HG02798 (cell line): ENCODE measurements around the gene HACE1.
"Not testable (repeated sequence)": the region's sequence is repeated elsewhere in the genome, so short reads cannot be mapped to it uniquely, and the experiment has no call there.

Experiments used
- ATAC-seq: cut with Tn5 transposase; IDR thresholded peaks from one replicate; pipeline ENCODE4 v1.9.1; 2021; ENCODE audit warnings: mild to moderate bottlenecking; ENCODE audit not compliant: unreplicated experiment, poor library complexity

HACE1 gene

DNA sequence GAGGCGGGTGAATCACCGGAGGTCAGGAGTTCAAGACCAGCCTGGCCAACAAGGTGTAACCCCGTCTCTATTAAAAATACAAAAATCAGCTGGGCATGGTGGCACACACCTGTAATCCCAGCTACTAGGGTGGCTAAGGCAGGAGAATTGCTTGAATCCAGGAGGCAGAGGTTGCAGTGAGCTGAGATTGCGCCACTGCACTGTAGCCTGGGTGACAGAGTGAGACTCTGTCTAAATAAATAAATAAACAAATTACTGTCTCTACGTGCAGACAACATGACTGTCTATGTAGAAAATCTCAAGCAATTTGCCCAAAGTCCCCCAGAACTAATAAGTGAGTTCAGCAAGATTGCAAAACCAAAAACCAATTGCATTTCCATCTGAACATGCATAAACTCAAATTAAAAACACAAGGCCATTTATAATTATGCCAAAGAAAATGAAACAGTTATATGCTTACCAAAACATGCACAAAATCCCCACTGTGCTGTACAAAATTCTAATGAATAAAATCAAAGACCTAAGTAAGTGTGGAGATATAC lies 23.2 kb downstream of the HACE1 start:
- not testable (repeated sequence) for ATAC-seq

DNA sequence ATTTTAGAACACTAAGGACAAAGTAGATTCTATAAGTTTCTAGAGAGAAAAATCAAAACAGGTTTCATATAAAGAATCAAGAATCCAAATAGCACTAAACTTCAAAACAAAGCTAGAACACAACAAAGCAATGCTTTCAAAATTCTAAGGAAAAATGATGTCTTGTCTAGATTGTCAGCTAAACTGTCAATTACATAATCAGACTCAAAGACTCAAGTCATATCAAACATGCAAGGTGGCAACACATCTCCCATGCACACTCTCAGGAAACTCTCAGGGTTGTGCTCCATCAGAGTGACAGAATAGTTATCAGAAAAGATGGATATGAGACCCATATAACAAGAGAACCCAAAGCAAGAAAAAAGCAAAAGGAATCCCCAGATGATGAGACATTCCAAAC lies 23.9 kb downstream of the HACE1 start:
- ATAC-seq: no peak

DNA sequence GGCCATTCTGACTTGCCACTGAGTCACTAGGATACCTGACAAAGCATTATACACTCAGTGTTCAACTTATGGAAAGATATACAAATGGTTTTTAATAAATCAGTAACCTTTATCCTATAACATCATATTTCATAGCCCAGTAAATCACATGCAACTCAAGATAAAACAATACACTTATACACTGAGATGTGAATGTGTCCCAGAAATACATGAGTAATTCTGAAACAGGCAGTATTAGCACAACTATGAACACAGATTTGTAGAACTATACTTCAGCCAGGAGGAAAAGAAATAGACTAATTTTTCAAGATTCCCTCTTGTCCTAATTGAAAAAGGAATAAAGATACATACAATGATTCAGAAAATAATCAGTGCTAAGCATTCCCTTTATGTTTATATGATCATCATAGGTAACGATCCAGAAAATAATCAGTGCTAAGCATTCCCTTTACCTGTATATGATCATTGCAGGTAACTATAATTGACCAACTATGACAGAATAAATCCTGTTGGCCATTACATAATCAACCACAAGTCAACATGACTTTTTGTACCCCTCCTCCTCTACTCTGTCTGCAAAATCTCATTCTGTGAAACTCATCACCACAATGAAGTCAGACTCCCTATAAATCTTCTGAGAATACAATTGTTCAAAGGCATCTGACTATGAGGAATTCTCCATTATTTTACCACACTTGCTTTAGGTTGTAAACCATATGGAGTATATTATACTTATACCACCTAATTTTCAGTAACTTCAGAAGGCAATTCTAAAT lies 30.3 kb downstream of the HACE1 start:
- no peak for ATAC-seq

DNA sequence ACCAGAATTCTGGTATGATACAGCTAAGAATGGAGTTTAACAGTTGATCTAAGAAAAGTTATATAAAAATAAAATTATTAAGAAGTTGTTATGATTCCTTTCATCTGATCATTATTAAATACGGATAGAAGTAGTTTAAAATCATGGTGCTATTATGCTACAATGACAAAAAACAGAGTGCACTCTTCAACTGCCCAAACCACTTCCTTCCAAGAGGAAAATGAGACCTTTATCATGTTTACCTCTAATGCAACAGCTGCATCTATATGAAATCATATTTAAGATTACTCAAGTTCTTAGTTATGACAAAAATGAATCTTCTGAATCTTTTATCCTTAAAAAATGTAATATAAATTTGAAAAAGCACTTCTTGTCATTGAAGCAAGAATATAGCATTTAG lies 31.2 kb downstream of the HACE1 start:
- ATAC-seq: no peak

DNA sequence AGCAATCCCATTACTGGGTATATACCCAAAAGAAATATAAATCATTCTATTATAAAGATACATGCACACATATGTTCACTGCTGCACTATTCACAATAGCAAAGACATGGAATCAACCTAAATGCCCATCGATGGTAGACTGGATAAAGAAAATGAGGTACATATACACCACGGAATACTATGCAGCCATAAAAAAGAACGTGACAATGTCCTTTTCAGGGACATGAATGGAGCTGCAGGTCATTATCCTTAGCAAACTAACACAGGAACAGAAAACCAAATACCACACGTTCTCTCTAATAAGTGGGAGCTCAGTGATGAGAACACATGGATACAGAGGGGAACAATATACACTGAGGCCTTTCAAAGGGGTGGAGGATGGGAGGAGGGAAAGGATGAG lies 38.9 kb downstream of the HACE1 start:
- ATAC-seq: not testable (repeated sequence)

DNA sequence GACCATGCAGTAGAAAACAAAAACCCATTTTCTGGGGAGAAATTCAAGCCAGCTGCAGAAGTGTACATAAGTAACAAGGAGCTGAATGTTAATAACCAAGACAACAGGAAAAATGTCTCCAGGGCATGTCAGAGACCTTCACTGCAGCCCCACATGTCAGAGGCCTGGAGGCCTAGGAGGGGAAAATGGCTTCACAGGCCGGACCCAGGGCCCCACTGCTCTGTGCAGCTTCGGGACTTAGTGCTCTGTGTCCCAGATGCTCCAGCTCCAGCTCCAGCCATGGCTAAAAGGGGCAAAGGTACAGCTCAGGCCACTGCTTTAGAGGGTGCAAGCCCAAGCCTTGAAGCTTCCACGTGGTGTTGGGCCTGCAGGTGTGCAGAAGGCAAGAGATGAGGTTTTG lies 43.6 kb downstream of the HACE1 start:
- no peak for ATAC-seq

DNA sequence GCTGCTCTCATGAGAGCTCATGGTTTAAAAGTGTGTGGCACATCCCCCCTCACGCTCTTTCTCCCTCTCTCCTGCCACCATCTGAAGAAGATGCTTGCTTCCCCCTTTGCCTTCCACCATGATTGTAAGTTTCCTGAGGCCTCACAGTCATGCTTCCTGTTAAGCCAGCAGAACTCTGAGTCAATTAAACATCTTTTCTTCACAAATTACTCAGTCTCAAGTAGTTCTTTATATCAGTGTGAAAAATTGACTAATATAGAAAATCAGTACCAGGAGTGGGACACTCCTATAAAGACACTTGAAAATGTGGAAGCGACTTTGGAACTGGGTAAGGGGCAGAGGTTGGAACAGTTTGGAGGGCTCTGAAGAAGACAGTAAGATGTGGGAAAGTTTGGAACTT lies 45.0 kb downstream of the HACE1 start:
- ATAC-seq: no peak

DNA sequence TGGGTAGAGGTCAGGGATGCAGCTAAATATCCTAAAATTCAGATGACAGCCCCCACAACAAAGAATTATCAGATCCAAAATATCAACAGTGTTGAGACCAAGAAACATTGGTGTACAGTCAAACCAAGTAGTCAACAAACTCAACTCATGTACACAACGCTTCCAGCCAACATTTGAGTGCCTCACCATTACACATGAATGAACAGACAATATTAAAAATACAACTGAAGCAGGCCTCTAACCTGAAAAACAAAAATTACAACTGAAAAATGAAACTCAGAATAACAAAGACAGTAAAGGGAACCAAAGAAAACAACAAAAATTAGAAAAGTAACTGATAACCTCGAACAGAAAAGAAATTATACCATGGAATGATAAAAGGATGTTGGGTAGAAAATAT lies 46.2 kb downstream of the HACE1 start:
- peak; percentile 48 for ATAC-seq

DNA sequence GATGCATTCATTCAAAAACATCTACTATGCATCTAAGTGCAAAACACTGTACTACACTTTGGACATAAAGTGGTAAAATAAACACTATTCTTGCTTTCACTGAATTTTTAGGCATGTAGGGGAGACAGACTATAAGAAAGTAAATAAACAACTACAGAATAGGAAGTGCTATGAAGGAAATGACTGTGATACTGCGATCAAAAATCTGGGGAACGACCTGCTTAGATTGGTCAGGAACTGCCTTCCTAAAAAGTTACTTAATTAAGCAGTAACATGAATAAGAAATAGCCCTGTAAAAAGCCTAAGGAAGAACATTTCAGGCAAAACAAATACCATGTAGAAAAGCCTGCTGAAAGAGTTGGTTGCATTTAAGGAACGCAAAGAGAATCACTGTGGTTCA lies 50.6 kb downstream of the HACE1 start:
- no peak for ATAC-seq

DNA sequence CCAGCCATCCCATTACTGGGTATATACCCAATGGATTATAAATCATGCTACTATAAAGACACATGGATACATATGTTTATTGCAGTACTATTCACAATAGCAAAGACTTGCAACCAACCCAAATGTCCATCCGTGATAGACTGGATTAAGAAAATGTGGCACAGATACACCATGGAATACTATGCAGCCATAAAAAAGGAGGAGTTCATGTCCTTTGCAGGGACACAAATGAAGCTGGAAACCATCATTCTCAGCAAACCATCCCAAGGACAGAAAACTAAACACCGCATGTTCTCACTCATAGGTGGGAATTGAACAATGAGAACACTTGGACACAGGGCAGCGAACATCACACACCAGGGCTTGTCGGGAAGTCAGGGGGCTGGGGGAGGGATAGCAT lies 54.4 kb downstream of the HACE1 start:
- not testable (repeated sequence) for ATAC-seq

DNA sequence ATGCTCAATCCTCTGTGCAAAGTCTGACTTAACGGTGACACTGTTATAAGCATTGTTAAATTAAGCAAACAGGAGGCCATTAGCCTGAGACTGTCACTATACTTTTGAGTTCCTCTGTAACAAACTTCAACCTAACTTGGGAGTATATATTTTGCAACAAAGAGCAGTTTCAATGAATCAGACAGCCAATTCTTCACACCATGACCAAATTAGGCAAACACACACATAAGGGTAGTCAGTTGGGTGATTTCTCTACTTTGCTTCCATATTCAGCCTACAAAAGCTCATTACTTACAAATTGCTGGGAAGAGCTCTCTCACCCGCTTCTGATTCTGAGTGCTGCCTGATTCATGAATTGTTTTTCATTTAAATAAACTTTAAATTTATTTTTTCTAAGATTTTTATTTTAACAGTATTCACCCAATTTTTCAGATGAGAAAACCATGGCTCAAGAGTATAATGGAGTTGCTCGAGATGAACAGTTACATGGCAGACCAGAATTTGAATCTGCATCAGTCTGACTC lies 60.5 kb downstream of the HACE1 start:
- ATAC-seq: no peak

DNA sequence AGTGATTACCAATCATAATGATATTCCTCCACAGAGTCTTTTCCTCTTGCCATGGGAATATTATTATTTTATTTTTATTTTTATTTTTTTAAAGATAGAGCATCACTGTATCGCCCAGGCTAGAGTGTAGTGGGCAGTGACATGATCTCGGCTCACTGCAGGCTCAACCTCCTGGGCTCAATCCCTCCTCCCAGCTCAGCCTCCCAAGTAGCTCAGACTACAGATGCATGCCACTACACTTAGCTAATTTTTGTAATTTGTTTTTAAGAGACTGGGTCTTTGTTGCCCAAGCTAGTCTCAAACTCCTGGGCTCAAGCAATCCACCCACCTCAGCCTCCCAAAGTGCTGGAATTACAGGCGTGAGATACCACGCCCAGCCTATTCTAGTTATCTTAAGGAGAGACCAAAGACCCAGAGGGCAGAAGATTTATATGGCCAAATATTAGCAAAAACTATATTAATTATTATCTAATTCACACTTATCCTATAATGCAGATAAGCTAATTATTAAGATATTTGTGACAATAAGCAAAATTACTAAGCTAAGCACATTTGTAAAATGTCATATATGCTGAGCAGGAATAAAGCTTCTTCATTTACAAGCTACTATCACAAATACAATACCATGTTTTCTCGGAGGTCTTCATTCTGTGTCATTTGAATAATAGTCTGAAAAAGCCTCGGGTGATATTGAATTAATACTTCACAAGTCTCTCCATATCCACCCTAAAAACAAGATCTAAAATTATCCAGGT lies 63.5 kb downstream of the HACE1 start:
- no peak for ATAC-seq

DNA sequence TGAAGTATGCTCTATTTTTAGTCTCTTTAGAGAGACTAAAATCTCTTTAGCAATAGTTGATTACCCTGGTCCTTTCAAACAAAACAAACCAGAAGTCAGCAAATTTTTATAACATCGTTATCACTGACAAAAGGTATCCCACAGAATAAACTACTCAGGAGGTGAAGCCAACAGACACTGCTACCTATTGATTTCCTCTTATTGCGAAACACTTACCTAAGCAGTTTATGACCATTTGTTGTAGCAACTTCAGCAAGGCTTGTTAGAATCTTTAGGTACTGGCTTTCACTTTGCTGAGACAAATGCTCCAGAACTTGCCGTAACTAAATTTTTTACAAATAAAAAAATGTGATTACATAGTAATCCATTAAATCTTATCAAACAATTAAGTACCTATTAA lies 64.4 kb downstream of the HACE1 start:
- ATAC-seq: no peak

DNA sequence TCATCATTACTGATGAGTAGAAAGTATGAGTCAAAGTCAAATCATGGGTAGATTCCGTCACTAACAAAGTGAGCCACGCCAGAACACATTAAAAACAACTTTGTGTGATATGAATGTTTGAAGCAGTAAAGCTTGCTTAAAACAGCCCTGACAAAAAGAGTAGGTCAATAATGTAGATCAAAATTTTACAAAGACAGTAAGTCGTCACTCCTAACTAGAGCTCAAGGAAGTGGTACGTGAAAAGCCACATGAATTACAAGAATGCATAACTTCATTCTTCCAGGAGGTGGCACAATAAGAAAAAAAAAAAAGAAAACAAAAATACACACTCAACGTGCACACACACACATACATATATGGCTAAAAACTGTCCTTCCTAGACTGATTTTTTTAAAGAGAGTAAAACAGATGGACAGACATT lies 69.9 kb downstream of the HACE1 start:
- ATAC-seq: peak; percentile 90

DNA sequence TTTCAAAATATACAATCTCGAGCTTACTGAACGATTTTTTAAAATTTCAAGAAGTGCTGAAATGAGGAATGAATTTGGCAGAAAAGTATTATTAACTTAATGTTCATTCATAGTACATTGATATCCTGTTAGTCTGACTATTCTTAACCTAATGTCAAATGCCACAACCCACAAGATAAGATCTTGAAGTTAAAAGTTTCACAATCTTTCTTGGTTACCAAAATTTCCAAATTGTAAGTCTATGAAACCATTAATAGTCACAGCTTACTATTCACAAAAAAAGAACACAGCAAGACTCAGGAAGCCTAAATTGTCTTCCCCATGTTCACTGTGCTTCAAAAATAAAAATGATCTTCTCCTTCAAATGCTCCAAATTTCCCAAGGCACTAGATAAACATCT lies 71.3 kb downstream of the HACE1 start:
- no peak for ATAC-seq

DNA sequence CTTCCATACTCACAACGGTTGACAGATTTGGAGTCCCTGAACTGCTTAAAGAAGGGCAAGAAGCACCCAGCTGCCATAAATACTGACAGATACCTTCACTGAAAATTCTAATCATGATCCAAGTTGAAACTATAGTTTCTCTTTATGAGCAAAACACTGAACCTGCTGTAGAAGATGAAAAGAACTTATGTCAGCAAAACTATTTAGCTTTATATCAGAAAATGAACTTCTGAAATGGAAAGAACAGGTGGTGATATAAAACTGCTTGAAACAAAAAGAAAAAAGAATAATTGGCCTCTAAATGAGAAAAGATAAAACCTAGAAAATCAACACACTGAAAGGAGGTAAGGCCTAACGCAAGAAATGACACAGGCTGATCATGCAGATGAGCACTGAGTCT lies 72.4 kb downstream of the HACE1 start:
- no peak for ATAC-seq

DNA sequence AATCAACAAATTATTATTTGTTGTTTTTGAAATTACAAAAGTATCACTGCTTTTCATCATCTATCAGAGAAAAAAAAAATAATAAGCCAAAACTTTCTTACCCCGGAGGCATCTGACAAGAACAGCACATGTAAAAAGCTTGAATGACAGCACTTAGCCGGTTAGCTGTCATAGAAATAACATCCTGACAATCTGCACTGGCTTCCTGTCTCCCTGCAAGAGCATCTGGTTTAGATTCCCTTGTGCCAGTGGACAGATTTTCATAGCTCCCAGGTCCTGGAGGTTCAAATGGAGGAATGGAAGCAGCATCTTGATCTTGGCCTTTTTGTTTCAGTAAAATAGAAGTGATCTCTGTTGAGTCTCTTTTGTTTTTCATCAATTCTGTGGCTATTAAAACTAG lies 74.8 kb downstream of the HACE1 start:
- ATAC-seq: no peak

DNA sequence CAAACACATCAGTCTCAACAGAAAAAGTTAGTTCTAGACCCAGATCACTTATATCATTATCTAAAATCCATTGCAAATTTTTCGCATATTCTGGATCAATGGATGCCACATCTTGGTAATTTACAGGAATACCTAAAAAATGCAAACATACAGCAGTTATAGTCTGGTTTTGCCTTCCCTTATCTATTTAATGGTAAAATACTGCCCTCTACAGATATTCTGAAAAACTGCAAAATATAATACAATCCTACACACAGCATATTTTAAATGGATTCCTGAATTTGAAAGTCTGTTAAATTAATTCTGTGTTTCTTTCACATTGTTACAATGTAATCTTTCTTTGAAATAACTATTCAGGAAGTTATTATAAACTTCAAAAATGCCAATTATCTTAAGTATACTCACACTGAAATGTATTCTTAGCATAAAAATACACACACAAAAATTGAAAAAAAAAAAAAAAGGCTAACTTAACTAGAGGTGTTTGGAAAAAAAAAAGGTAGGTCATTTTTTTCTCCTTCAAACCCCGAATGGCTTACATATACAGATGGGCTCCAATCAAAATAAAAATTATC lies 88.4 kb downstream of the HACE1 start:
- ATAC-seq: peak; percentile 87

DNA sequence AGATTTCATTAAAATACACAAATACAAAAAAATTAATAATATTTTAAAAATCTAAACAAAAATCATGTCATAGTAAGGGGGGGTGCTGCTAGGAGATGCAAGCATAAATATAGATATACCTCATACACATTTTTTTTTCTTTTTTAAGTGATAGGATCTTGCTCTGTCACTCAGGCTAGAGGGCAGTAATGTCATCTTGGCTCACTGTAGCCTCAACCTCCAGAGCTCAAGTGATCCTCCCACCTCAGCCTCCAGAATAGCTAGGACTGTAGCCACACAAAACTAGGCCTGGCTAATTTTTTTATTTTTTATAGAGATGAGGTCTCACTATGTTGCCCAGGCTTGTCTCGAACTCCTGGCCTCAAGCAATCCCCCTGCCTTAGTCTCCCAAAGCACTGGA lies 90.8 kb downstream of the HACE1 start:
- no peak for ATAC-seq

DNA sequence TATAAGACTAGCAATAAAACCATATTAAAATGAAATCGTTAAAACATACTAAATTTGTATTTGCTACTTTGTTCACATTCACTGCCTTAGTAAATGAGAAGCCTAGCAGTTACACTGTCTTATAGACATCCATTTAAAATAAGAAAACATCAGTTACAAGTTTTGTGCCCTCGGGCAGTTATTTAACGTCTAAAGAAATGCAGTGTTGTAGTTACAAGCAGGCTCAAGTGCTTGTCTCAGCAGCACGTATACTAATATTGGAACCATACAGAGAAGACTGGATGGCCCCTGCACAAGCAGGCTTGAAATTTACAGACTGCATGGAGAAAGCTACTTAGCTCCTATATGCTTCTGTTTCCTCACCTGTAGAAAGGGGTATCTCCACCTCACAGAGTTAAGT lies 93.1 kb downstream of the HACE1 start:
- no peak for ATAC-seq

DNA sequence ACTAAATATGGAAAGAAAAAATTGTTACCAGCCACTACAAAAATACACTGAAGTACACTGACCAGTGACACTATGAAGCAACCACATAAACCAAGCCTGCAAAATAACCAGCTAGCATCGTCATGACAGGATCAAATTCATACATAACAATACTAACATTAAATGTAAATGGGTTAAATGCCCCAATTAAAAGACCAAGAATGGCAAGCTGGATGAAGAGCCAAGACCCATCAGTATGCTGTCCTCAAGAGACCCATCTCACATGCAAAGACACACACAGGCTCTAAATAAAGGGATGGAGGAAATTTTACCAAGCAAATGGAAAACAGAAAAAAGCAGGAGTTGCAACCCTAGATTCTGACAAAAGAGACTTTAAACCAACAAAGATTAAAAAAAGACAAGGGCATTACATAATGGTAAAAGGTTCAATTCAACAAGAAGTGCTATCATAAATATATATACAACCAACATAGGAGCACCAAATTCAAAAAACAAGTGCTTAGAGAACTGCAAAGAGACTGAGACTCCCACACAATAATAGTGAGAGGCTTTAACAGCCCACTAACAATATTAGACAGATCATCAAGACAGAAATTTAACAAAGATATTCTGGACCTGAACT lies 104.8 kb downstream of the HACE1 start:
- ATAC-seq: no peak
